ENCODE measurements around the gene INPP5B.
"Not testable (repeated sequence)": the region's sequence is repeated elsewhere in the genome, so short reads cannot be mapped to it uniquely, and the experiment has no call there.

The INPP5B gene

GRCh38 chr1:37946703-37947360, at the start of gene INPP5B:
TSS of gene INPP5B (minus strand) at chr1:37947053. CDS start at chr1:37946308, 745 bp downstream.
- peak; percentile 51 for DNase-seq

GRCh38 chr1:37995751-37996345, 49.0 kb upstream of the INPP5B start:
- no peak for DNase-seq

- DNase-seq = no peak
Observed at GRCh38 chr1:37994886-37995566, 48.2 kb upstream of the INPP5B start.

- no peak for DNase-seq
Observed at GRCh38 chr1:37989361-37989930, 42.6 kb upstream of the INPP5B start.

GRCh38 chr1:37987679-37988078, 40.8 kb upstream of the INPP5B start:
- no peak for DNase-seq

GRCh38 chr1:37983546-37983945, 36.7 kb upstream of the INPP5B start:
- DNase-seq = no peak

GRCh38 chr1:37978541-37978940, 31.7 kb upstream of the INPP5B start:
- DNase-seq = no peak

GRCh38 chr1:37975083-37975482, 28.2 kb upstream of the INPP5B start:
- peak; percentile 53 for DNase-seq

- DNase-seq = no peak
Observed at GRCh38 chr1:37974567-37974966, 27.7 kb upstream of the INPP5B start.

GRCh38 chr1:37973684-37974083, 26.8 kb upstream of the INPP5B start:
- DNase-seq = not testable (repeated sequence)

GRCh38 chr1:37965301-37965700, 18.4 kb upstream of the INPP5B start:
- DNase-seq = no peak

GRCh38 chr1:37964106-37964505, 17.3 kb upstream of the INPP5B start:
- not testable (repeated sequence) for DNase-seq

GRCh38 chr1:37958690-37959089, 11.8 kb upstream of the INPP5B start:
- peak; percentile 88 for DNase-seq

GRCh38 chr1:37955685-37956084, 8.8 kb upstream of the INPP5B start:
- DNase-seq = no peak

- no peak for DNase-seq
Observed at GRCh38 chr1:37954316-37954971, 7.6 kb upstream of the INPP5B start.

- DNase-seq = no peak
Observed at GRCh38 chr1:37952738-37953137, 5.9 kb upstream of the INPP5B start.

GRCh38 chr1:37951783-37952624, 5.2 kb upstream of the INPP5B start:
- no peak for DNase-seq

GRCh38 chr1:37951041-37951782, 4.4 kb upstream of the INPP5B start:
- DNase-seq = no peak

GRCh38 chr1:37949524-37950152, 2.8 kb upstream of the INPP5B start:
- DNase-seq = no peak

- DNase-seq = no peak
Observed at GRCh38 chr1:37948841-37949240, 2.0 kb upstream of the INPP5B start.

GRCh38 chr1:37948166-37948565, 1.3 kb upstream of the INPP5B start:
- no peak for DNase-seq
